Effector memory CD4-positive, alpha-beta T cell (primary cell): Measurements from ENCODE around the gene PTPRT.

Experiments
- DNase-seq, 3 donors: peaks; one replicate each; pipeline ENCODE4 v3.0.0-alpha.2; 2020
- H3K27ac ChIP-seq: 2 replicates; pipeline ENCODE4 v1.7.0; 2013; ENCODE audit warnings: mild to moderate bottlenecking, low read length, moderate library complexity; ENCODE audit not compliant: insufficient read depth, poor library complexity, severe bottlenecking
- H3K27me3 ChIP-seq: replicated peaks from 2 replicates; pipeline ENCODE4 v1.7.0; 2013; ENCODE audit warnings: mild to moderate bottlenecking, low read length; ENCODE audit not compliant: insufficient read depth, control insufficient read depth, poor library complexity, severe bottlenecking
- H3K36me3 ChIP-seq: 2 replicates; pipeline ENCODE4 v1.7.0; 2013; ENCODE audit warnings: mild to moderate bottlenecking, low read length, moderate library complexity; ENCODE audit not compliant: control insufficient read depth, insufficient read depth
- H3K4me1 ChIP-seq: 2 replicates; pipeline ENCODE4 v1.7.0; 2013; ENCODE audit warnings: low read length, mild to moderate bottlenecking; ENCODE audit not compliant: control insufficient read depth, insufficient read depth, poor library complexity, severe bottlenecking
- H3K4me3 ChIP-seq: 2 replicates; pipeline ENCODE4 v1.7.0; 2013; ENCODE audit warnings: low read length, low read depth, mild to moderate bottlenecking; ENCODE audit not compliant: insufficient read depth, poor library complexity, severe bottlenecking
- H3K9me3 ChIP-seq: 2 replicates; pipeline ENCODE4 v1.7.0; 2013; ENCODE audit warnings: mild to moderate bottlenecking, low read length, moderate library complexity; ENCODE audit not compliant: control insufficient read depth

The PTPRT gene

GRCh38 chr20:43037605-43038309 lies 151.9 kb downstream of the PTPRT start:
- Histone ChIP-seq H3K36me3 (no peaks in the 10 kb centered on the region), H3K27me3 (no peaks in the 10 kb centered on the region), H3K4me3 (no peak overlapping the region), H3K27ac (no peak overlapping the region), H3K9me3 (no peaks in the 10 kb centered on the region), H3K4me1 (no peaks in the 10 kb centered on the region)
- DNase-seq, result no peak

- H3K4me3 ChIP-seq, result no peak overlapping the region
- no peaks in the 10 kb centered on the region for H3K36me3 ChIP-seq
- H3K9me3 ChIP-seq, result no peaks in the 10 kb centered on the region
- H3K4me1 ChIP-seq, result no peaks in the 10 kb centered on the region
- H3K27me3 ChIP-seq, result no peaks in the 10 kb centered on the region
- DNase-seq, result no peak
- H3K27ac ChIP-seq, result no peak overlapping the region
Measured at GRCh38 chr20:43034981-43035724, 154.6 kb downstream of the PTPRT start.

GRCh38 chr20:43032459-43032858 lies 157.2 kb downstream of the PTPRT start:
- H3K4me1 ChIP-seq, result no peaks in the 10 kb centered on the region
- no peaks in the 10 kb centered on the region for H3K27me3 ChIP-seq
- H3K4me3 ChIP-seq, result no peak overlapping the region
- H3K9me3 ChIP-seq, result no peaks in the 10 kb centered on the region
- H3K36me3 ChIP-seq, result no peaks in the 10 kb centered on the region
- H3K27ac ChIP-seq, result no peak overlapping the region
- DNase-seq, result no peak

- Histone ChIP-seq H3K4me1 (no peaks in the 10 kb centered on the region), H3K27ac (no peak overlapping the region), H3K9me3 (no peaks in the 10 kb centered on the region), H3K27me3 (no peaks in the 10 kb centered on the region), H3K4me3 (no peak overlapping the region), H3K36me3 (no peaks in the 10 kb centered on the region)
- no peak for DNase-seq
Measured at GRCh38 chr20:43029176-43029575, 160.5 kb downstream of the PTPRT start.

GRCh38 chr20:43028470-43028869 lies 161.2 kb downstream of the PTPRT start:
- Histone ChIP-seq H3K4me1 (no peaks in the 10 kb centered on the region), H3K4me3 (no peak overlapping the region), H3K36me3 (no peaks in the 10 kb centered on the region), H3K9me3 (no peaks in the 10 kb centered on the region), H3K27me3 (no peaks in the 10 kb centered on the region), H3K27ac (no peak overlapping the region)
- no peak for DNase-seq

GRCh38 chr20:43023836-43024235 lies 165.9 kb downstream of the PTPRT start:
- Histone ChIP-seq H3K4me3 (no peak overlapping the region), H3K27ac (no peak overlapping the region), H3K4me1 (no peaks in the 10 kb centered on the region), H3K36me3 (no peaks in the 10 kb centered on the region), H3K9me3 (no peaks in the 10 kb centered on the region), H3K27me3 (no peaks in the 10 kb centered on the region)
- DNase-seq, result no peak

GRCh38 chr20:43022568-43022967 lies 167.1 kb downstream of the PTPRT start:
- no peak for DNase-seq
- Histone ChIP-seq H3K9me3 (no peaks in the 10 kb centered on the region), H3K27me3 (no peaks in the 10 kb centered on the region), H3K4me3 (no peak overlapping the region), H3K27ac (no peak overlapping the region), H3K36me3 (no peaks in the 10 kb centered on the region), H3K4me1 (no peaks in the 10 kb centered on the region)

- Histone ChIP-seq H3K9me3 (no peaks in the 10 kb centered on the region), H3K4me1 (no peaks in the 10 kb centered on the region), H3K4me3 (no peak overlapping the region)
Measured at GRCh38 chr20:43022081-43022480, 167.6 kb downstream of the PTPRT start.

GRCh38 chr20:43017241-43018030 lies 172.3 kb downstream of the PTPRT start:
- Histone ChIP-seq H3K27ac (no peak overlapping the region), H3K36me3 (no peaks in the 10 kb centered on the region), H3K9me3 (no peaks in the 10 kb centered on the region), H3K4me3 (no peak overlapping the region), H3K27me3 (no peaks in the 10 kb centered on the region), H3K4me1 (no peaks in the 10 kb centered on the region)
- DNase-seq, result no peak

More at GRCh38 chr20:43022081-43022480, 167.6 kb downstream of the PTPRT start:
- no peaks in the 10 kb centered on the region for H3K27me3 ChIP-seq
- no peaks in the 10 kb centered on the region for H3K36me3 ChIP-seq
- DNase-seq, result no peak
- H3K27ac ChIP-seq, result no peak overlapping the region

- Histone ChIP-seq H3K9me3 (no peaks in the 10 kb centered on the region), H3K36me3 (no peaks in the 10 kb centered on the region), H3K27ac (no peak overlapping the region), H3K4me3 (no peak overlapping the region), H3K4me1 (no peaks in the 10 kb centered on the region), H3K27me3 (no peaks in the 10 kb centered on the region)
- no peak for DNase-seq
Measured at GRCh38 chr20:43016257-43016656, 173.4 kb downstream of the PTPRT start.
